Measurements from ENCODE around the gene PPIA.

Gene PPIA

DNA sequence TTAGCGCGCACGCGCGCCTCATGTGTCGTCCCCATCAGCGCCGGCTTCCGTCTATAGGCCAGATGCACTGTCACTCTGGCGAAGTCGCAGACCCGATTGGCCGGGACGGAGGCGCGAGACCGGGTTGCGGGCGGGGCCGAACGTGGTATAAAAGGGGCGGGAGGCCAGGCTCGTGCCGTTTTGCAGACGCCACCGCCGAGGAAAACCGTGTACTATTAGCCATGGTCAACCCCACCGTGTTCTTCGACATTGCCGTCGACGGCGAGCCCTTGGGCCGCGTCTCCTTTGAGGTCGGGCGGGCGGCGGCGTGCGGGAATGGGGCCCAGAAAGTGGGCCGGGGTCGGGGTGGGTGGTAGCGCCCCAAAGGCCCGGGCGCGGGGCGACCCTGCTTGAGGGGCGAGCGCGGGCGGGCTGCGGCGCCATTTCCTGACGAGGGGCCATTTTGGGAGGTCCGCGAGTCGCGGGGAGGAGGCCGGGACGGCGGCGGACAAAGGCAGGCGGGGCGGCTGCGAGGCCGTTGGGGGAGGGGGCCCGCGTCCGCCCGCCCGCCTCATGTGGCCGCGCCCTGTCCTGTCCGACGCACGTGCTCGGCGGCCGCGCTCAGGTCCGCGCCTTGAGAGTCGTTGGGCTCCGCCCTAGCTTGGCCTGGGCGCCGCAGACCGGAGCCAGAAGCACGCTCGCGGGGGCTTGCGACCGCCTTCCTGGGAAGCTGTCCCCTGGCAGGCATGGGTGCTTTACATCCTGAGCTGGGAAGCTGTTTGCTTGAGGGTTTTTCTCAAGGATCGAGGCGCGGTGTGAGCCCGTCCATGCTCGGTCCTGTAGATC is at the start of gene PPIA:
Gene PPIA, plus strand, starts transcription at position 178 of the 825 bp plus-strand sequence. Its CDS starts 44 bp downstream, at position 222.
- DNase-seq: peak; percentile 98 to 99

DNA sequence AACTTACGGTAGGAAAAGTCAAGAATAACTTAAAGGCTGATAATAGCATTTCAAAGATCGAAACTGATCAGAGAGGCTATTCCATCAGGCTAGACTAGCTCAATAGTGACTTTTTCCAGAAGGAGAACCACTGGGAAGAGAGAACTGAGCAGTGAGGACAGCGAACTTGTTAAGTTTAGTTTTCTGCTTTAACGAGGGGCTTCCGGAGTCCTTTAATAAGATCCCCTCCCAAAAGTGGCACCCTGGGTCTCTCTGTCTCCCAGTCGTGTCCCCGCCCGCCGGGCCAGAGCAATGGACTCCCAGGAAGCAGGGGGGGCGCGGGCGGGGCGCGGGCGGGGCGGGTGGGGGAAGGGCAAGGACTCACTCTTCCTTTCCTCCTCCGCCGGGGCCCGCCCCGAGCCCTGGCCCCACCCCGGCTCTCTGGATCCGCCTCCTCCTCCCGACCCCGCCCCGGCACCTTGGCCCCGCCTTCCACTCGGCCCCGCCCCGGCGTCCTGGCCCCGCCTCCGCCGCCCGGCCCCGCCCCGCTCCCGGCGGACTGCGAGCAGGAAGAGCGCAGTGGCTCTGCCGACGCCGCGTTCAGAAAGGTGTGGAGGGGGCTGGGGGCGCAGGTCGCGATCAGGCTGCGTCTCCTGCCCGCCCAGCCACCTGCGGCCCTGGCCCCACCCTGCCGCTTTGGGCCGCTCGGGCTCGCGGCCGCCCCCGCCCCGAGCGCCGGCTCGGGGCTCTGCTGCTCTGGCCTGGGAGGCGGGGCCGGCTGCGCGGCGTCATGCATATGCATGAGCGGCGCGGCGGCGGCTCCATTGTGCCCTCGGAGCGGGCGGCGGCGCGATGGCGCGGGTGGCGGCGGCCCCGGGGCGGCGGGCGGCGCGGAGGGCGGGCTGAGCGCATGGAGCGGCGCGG is 48.2 kb upstream of the PPIA start, which contains the start of gene ZMIZ2:
Gene ZMIZ2, plus strand, starts transcription at position 803 of the 903 bp plus-strand sequence. CDS start 7,403 bp downstream, outside the sequence.
- peak; percentile 89 to 94 for DNase-seq

DNA sequence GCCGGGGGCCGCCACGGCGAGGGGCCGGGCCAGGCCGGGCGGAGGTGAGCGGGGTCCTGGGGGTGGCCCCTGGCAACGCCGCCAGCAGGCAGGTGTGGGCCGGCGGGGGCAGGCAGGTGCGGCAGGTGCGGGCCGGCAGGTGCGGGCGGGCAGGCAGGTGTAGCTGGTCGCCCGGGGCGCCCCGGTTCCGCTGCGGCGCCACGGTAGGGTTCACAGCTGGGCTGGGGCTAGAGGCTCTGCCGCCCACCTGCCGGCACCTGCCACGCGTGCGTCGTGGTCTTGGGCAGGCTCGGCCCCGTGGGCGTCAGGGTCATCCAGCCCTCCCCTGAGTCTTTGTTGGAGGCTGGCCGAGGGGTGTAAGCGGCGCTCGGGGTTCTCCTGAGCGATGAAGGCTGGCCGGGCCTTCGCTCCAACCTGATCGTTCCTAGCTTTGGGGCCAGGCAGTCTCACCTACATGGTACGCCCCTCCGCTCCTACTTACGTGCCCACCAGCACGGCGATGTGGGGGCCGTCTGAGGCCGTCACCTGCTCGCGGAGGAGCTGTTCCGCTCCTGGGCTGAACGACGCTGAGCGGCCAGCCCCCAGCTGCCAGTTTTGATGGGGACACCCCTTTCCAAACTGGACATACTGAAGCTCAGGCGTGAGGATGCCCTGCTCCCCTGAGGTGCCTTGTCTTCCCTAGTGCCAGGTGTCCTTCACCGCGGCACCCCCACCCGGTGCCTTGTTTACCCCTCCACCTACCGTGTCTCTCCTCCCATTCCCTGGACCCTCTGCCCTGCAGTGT is 47.3 kb upstream of the PPIA start:
- no peak for DNase-seq

DNA sequence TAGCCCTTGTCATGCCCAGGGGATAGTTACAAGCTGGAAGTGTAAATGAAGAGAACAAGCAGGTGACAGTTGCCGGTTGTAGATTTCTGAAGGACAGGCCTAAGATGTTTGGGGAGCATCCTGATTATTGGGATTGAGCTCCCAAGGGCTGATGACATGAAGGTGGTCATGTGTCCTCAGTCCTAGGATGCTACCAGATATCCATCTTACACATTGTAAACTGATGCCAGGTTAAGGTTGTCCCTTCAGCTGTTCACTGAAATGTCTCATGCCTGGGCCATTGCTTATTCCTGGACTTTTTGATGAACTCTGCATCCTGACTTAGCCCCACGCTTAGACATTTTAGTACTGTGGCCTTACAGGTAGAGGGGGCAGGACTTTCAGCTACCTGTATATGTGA is 46.5 kb upstream of the PPIA start:
- DNase-seq: no peak

- no peak for DNase-seq
These were observed 46.1 kb upstream of the PPIA start for GRCh38 chr7:44750424-44750823.

DNA sequence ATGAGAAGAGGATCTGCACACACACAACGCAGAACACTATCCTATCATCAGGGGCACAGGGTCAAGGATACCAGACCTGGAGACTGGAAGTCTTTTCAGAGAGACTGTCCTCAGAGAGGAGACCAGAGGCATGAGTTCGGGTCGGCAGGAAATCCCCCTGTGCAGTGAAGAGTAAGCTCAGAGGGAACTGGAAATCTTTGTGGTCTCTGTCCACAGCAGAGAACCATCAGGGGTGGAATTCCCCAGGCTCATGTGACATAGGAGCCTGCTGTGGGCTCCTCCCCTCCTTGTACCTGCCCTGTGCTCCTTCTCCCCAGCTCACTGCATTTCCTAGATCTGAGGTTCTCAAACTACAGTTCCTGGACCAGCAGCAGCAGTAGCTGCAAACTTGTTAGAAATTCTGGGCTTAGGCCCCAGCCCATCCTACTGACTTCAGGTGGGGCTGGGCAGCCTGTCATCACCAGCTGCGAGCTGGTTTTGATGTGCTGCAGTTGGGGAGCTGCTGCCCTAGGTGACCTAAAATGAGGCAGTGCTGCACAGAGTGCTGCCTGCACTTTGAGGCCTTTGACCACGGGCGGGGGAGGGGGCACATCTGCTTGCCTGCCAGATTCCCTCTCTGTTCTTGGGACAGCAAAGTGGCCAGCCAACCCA is 45.4 kb upstream of the PPIA start:
- DNase-seq: peak; percentile 55 to 65

- DNase-seq: no peak
These were observed 43.7 kb upstream of the PPIA start for GRCh38 chr7:44752822-44753221.

DNA sequence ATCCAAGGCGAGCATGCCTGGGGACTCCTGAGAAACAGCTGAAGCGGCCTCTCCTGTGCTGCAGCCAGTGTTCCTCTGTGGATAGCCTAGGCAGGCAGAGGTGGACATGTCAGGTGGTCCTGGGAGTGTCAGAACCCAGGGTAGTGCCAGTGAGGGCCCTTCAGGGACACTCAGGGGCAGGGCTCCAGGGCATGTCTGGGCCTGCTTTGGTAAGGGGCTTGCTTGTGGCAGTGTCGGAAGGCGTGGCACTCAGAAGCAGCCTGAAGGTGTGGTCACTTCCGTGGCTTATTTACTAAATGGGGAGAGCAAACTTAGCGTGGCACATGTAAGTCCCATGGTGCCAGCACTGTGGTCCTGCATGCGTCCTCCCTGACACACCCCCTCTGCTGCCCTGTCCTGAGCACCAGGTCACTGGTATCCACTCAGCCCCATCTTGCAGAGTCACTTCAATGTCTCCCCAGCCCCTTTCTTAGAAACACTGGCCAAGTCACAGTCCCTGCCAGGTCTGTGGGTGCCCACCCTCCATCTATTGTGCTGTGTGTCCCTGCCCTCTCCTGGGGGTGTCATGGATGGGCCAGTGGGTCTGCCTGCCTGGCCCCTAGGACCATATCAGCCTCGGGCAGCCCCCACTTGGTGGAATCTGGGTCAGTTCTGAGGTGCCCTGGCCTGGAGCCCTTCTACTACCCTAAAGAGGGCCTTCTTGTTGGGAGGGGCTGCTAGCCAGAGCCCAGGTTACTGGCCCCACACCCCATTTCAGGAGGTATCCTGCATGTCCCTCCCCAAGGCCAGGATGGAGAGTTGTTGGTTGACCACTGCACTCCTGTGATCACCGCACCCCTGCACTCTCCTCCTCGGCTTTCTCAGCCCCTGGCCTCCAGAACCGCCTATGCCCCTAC is 41.4 kb upstream of the PPIA start:
- DNase-seq: no peak

DNA sequence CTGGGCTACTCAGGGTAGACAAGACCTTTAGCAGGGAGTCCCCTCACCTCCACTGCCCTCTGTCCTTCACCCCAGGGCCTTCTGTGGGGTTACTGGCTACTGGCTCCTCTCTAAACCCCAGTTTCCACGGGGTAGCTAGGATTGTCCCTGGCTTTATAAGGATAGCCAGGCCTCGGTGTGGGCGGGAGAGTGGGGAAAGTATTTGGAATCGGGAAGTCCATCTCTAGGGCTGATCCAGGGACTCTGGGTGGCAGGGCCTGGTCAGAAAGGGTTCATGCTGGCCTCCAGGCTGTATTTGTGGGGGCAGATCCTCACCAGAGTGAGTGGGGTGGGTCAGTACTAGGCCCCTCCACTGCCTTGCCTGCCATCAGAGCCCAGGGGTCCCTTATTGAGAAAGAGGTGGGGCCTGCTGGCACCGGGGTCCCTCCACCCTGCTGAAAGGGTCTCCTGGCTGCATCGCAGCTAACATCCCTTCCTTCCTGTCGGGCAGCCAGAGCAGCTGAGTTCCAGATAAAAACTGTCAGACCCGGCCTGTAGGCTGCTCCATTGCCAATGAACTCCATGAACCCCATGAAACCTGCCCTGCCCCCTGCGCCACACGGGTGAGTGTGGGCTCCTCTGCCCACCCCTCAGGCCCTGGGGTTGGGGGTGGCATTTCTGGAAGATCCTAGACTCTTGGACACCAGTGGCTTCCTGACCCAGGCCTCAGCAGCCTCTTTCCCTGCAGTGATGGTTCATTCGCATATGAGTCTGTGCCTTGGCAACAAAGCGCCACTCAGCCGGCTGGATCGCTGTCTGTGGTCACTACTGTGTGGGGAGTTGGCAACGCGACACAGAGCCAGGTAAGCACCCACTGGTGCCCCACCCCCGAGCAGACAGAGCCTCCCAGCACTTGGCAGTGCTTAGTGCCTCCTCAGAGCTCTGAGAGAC is 40.5 kb upstream of the PPIA start:
- DNase-seq: no peak

GRCh38 chr7:44756904-44757303 is 39.6 kb upstream of the PPIA start:
- no peak for DNase-seq

- DNase-seq: no peak
These were observed 39.2 kb upstream of the PPIA start for GRCh38 chr7:44757311-44757710.

DNA sequence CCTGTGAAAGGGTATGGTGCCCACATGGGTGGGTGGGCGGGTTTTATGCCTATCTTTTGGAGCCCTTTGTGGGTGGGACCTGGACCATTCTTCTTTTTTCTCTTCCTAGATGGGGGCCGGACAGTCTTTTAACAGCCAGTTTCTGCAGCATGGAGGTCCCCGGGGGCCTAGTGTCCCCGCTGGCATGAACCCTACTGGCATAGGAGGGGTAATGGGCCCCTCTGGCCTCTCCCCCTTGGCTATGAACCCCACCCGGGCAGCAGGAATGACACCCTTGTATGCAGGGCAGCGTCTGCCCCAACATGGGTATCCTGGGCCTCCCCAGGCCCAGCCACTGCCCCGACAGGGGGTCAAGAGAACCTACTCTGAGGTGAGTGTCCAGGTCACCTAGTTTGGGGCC is 38.7 kb upstream of the PPIA start:
- DNase-seq: no peak

GRCh38 chr7:44759246-44759645 is 37.2 kb upstream of the PPIA start:
- DNase-seq: no peak

DNA sequence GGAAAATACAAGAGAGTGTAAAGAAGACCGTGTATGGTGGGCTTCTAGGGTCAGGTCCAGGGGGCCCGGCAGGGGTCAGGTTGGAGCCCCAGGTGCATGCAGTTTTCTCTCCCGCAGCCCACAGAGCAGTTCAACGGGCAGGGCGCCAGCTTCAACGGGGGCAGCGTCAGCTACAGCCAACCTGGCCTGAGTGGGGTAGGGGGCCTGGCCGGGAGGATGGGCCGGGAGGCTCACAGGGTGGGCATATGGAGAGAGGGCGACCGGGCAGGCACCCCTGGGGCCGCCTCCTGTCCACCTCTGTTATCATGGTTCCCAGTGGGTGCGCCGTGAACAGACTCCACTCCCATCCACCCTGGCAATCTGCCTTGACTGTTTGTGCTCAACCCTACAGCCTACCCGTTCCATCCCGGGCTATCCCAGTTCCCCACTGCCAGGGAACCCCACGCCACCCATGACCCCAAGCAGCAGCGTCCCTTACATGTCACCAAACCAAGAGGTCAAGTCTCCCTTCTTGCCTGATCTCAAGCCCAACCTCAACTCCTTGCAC is 36.4 kb upstream of the PPIA start:
- no peak for DNase-seq

DNA sequence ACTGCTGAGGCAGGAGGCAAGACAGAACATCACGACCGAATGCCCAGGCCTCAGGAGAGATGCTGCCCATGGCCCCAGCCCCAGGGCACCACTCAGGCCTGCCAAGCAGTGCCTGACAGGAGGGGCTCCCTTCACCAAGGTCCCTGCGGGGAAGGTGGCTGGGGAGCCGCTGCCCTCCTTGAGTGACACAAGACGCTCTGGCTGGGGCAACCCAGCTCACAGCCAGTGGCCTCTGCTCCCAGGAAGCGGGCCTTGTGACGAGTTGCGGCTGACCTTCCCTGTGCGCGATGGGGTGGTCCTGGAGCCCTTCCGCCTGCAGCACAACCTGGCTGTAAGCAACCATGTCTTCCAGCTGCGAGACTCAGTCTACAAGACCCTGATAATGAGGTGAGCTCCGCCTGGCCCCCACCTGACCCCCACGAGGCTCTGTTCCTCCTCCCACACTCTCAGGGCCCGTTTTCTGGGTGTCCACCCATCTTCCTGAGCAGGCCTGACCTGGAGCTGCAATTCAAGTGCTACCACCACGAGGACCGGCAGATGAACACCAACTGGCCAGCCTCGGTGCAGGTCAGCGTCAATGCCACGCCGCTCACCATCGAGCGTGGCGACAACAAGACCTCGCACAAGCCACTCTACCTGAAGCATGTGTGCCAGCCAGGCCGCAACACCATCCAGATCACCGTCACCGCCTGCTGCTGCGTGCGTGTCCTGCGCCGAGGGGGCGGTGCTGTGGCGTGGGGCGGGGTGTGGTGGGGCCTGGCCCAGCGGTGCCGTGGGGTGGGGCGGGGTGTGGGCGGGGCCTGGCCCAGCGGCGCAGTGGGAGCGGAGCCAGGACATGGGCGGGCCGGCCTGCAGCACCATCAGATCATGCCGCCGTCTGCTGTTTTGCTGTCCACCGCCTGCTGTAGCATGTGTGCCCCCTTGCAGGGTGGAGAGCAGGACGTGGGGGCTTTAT is 35.0 kb upstream of the PPIA start:
- no peak for DNase-seq

GRCh38 chr7:44762300-44762699 is 34.2 kb upstream of the PPIA start:
- DNase-seq: no peak

- DNase-seq: no peak
These were observed 33.6 kb upstream of the PPIA start for GRCh38 chr7:44762726-44763522.

DNA sequence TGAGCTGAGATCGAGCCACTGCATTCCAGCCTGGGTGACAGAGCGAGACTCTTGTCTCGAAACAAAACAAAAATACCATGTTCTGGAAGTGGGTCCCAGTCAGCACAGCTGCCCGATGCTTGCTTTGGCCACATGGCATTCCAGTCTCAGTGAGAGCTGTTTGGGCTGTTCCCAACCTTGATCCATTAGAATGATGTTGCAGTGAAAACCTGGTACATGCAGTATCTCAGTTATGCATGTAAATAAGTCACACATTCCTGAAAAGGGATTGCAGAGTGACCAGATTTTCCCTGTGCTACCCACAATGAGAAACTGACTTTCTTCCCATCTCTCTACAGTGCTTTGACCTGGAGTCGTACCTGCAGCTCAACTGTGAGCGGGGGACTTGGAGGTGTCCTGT is 32.4 kb upstream of the PPIA start:
- DNase-seq: no peak
